ENCODE data around the gene MAP7.

- TF ChIP-seq, protein P1, sequence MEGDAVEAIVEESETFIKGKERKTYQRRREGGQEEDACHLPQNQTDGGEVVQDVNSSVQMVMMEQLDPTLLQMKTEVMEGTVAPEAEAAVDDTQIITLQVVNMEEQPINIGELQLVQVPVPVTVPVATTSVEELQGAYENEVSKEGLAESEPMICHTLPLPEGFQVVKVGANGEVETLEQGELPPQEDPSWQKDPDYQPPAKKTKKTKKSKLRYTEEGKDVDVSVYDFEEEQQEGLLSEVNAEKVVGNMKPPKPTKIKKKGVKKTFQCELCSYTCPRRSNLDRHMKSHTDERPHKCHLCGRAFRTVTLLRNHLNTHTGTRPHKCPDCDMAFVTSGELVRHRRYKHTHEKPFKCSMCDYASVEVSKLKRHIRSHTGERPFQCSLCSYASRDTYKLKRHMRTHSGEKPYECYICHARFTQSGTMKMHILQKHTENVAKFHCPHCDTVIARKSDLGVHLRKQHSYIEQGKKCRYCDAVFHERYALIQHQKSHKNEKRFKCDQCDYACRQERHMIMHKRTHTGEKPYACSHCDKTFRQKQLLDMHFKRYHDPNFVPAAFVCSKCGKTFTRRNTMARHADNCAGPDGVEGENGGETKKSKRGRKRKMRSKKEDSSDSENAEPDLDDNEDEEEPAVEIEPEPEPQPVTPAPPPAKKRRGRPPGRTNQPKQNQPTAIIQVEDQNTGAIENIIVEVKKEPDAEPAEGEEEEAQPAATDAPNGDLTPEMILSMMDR (IDR thresholded peaks at IDR 0.05) = no peak
- TF ChIP-seq POLR2A (IDR thresholded peaks at IDR 0.05) = no peak
Observed at GRCh38 chr6:136317971-136318370, 232.3 kb downstream of the MAP7 start.
